GM19328 (cell line): ENCODE data around the gene ANKRD35.
"Not testable (repeated sequence)": the region's sequence is repeated elsewhere in the genome, so short reads cannot be mapped to it uniquely, and the experiment has no call there.

Experiments used
- ATAC-seq: cut with Tn5 transposase; IDR thresholded peaks from one replicate; pipeline ENCODE4 v1.9.1; 2021; ENCODE audit warnings: mild to moderate bottlenecking, moderate library complexity; ENCODE audit not compliant: unreplicated experiment

ANKRD35 gene

GRCh38 chr1:145858901-145859490 is 26.7 kb downstream of the ANKRD35 start, which contains the start of gene PIAS3:
TSS of gene PIAS3 (minus strand) at chr1:145859081. CDS start at chr1:145858990, 91 bp downstream.
- peak; percentile 82 for ATAC-seq

DNA sequence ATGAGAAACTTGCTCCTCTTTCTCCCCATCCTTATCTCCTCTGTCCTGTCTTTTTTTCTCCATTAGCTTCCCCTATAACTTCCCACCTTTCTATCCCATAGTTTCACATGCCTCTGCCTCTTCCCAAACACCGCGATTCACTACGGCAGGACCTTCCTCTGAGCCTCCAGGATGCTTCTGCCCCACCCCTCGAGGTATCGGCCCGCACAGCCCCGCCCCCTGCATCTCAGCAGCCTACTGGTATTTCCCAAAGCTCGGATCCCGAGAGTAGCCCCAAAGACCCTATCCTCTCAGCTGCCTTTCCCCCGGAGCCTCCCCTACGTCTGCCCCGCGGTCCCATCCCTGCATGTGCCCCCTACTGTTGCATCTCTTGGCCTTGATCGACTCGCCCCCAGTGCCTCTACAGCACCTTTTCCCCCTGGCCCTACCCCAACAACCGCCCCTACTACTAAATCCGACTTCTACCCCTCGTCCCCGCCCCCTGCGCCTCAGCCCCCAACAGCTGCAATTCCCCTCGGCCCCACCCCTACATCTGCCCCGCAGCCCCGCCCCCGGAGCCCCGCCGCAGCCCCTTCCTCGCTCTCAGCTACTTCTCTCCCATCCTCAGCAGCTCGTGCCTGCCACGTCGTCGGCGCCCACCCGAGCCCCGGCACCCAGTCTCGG is 27.3 kb downstream of the ANKRD35 start:
- ATAC-seq: peak; percentile 21

DNA sequence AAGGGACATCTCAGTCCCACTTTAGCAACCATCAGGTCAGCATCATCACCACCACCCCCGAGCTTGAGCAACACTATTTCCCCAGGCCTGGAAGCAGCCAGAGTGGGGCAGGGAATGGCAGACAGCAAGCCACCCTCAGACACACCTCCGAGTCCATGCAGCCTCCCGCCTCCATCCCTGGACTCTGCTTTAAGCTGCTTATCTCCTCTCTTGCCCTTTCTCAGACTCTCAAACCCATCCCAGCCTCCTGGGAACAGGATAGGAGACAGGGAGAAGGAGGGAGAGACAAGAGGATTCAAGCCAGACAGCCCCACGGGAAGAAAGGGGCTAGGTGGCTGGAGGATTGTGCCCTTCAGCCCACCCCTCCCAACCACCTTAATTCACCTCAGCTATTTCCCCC is 28.5 kb downstream of the ANKRD35 start:
- ATAC-seq: no peak

DNA sequence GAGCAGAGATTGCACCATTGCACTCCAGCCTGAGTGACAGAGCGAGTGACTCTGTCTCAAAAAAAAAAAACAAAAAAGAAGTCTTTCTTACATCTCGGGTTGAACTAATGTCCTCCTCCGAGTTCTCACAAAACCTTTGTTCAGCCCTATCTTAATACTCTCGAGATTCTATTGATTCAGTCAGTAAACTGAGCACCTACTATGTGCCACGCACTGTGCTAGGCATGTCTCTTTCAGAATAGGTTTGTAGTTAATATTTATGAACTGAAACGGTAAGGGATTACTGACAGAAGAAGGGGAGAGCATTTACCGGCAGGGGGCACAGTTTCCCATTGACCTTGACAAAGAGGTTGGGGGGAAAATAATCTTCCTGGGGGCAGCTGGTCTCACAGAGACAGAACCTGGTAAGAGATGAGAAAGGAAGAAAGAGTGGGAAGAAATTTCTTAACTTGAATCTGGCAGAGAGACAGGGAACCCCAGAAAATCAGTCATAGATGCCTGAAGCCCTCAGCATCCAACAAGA is 30.2 kb downstream of the ANKRD35 start:
- ATAC-seq: no peak

GRCh38 chr1:145849356-145850160 is 36.1 kb downstream of the ANKRD35 start:
- ATAC-seq: no peak

DNA sequence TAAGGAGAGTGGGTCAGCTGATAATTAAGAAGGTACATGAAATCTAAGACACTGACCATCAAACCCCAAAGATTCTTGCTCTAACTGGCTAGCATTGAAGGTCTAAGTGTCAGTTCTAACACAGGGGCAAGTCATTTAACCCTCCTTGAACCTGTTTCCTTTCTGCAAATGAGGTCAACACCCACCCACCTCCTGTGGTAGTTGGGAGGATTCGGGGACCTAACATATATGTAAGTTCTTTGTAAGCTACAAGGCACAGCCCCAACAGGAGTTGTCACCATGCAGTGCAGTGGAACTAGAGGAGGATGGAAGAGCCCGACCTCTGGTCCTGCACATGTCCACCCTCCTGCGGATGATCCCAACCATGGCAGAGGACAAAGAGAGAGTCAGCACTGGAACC is 37.8 kb downstream of the ANKRD35 start:
- ATAC-seq: no peak

DNA sequence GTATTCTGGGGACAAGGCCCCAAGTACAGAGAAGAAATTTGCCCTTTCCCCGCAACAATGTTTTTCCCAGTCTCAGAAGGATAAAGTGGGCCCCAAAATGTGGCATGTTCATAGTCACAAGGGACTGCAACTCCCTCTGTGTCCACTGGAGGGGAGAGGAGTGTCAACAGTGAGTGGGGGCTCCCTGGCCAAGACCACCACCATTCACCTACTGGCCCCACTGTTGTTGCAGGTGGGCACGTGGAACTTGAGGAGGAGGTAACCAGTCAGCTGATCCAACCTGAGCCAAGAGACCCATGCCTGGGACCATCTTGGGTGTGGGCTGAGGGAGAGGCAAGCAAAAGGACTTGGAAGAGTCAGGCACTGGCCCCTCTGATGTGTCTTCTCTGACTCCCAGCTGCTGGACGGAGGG is 39.5 kb downstream of the ANKRD35 start:
- no peak for ATAC-seq

- peak; percentile 46 for ATAC-seq
Measured at GRCh38 chr1:145845514-145846161, 40.0 kb downstream of the ANKRD35 start, which contains the start of gene NUDT17. TSS of gene NUDT17 (plus strand) at chr1:145845630. CDS start at chr1:145845641, 11 bp downstream.

- peak; percentile 60 for ATAC-seq
Measured at GRCh38 chr1:145845144-145845513, 40.5 kb downstream of the ANKRD35 start.

DNA sequence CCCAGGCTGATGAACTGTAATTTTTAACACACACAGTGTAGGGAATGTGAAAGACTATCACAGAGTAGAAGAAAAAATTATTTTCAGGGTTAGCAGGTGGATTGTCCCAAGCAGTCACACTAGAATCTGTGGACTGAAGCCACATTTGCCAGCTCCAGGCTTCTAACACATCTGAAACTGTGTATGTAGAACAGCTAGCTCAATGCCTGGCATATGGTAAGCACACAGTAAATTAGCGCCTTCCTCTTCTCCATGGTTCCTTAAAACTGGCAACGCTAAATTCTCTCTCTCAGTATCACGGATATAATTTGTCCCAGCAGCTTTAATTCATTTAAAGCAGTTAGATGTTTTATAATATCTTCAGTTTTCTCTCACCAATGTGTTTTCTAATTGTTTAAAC is 42.6 kb downstream of the ANKRD35 start:
- ATAC-seq: no peak

DNA sequence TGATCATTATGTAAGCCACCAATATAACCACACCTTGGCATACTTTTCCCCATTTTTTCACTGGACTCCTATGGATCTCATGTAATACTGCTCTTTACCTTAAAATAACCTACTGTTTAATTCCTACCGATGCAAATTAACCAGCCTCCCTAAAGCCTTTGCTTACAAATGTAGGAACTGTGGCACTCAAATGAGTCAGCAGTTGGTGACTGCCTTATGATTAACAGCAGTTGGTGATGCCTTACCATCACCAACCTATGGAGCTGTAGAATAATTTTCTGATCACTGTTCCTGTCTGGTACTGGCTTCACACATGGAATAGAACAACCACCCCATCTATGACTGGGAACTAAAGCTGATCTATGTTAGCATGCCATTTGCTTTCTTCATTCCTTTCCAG is 48.0 kb downstream of the ANKRD35 start:
- no peak for ATAC-seq

DNA sequence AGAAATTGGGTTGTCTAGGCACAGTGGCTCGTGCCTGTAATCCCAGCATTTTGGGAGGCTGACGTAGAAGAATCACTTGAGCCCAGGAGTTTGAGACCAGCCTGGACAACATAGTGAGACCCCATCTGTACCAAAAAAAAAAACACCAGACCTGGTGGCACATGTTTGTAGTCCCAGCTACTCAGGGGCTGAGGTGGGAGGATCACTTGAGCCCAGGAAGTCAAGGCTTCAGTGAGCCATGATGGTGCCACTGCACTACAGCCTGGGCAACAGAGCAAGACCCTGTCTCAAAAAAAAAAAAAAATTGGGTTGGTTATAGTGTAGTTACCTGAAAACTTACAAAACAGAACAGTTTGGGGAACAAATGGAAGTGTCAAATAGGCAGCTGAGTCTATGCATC is 54.9 kb downstream of the ANKRD35 start:
- ATAC-seq: not testable (repeated sequence)

DNA sequence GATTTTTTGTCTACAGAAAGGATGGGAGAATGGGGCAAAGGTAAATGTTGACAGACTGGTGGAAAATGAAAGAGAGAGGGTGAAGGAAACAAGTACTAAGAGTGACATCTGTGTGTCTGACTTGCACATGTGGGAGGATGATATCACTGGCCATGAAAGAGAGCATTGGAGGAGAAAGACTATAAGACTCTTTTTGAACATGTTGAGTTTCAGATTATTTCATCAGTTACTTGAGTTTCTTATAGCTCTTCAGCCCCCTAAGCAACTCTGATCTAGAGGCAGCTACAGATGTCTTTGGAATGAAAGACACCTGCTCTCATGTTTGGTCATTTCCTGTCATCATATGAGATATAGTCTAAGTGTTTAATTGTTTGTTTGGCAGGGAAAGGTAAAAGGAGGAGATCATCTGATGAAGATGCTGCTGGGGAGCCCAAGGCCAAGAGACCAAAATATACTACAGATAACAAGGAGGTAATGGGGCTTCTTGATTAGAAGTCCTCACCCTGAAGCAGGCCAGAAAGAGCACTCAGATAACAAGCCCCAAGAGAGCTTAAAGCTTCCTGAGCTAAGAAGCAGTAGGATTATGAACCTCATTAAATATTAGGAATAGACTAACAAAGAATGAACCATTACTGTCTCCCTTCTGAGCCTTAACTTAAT is 57.2 kb downstream of the ANKRD35 start:
- ATAC-seq: no peak

- ATAC-seq: no peak
Measured at GRCh38 chr1:145827966-145828365, 57.7 kb downstream of the ANKRD35 start.

GRCh38 chr1:145826030-145826429 is 59.6 kb downstream of the ANKRD35 start:
- no peak for ATAC-seq

DNA sequence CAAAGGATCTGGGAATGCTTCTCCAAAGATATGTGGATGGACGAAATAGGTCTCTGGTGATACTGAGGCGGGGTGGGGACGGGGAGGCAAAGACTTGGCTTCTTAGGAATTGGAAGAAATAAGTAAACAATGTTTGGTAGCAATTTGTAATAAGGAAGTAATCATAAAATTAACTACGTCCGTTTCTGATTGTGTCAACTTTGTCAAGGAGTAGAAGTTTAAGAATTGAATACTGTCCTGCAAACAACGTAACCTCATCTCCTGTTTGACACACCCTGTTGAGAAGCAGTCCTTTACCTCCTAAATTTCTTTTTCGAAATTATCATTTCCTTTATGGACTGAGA is 61.2 kb downstream of the ANKRD35 start:
- no peak for ATAC-seq

GRCh38 chr1:145823565-145824498 is 61.8 kb downstream of the ANKRD35 start, which contains the start of the genes POLR3C and RNF115:
TSS of gene POLR3C (plus strand) at chr1:145824200. CDS start at chr1:145825777, 1,577 bp downstream.
TSS of gene RNF115 (minus strand) at chr1:145824095. CDS start at chr1:145823873, 222 bp downstream.
- peak; percentile 94 for ATAC-seq

GRCh38 chr1:145822779-145823331 is 62.8 kb downstream of the ANKRD35 start:
- not testable (repeated sequence) for ATAC-seq

DNA sequence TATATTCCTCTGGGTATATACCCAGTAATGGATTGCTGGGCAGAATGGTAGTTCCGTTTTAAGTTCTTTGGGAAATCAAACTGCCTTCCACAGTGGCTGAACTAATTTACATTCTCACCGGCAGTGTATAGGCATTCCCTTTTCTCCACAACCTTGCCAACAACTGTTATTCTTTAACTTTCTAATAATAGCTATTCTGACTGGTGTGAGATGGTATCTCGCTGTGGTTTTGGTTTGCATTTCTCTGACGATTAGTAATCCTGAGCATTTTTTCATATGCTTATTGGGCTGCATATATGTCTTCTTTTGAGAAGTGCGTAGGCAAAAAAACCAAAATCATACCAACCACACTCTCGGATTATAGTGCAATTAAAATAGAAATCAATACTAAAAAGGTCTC is 67.6 kb downstream of the ANKRD35 start:
- ATAC-seq: not testable (repeated sequence)
